AG10803 (cell line): ENCODE measurements around the gene MAPK9.

Experiments
- DNase-seq: peaks from one replicate; pipeline ENCODE4 v3.0.0; 2010; ENCODE audit warnings: low read depth
- H3K4me3 ChIP-seq: 2 replicates; pipeline ENCODE4 v1.5.1; 2011; ENCODE audit warnings: mild to moderate bottlenecking, low read length, control low read depth
- TF ChIP-seq, protein P1 (sequence below): conservative IDR thresholded peaks from 2 replicates; pipeline ENCODE4 v1.5.1; 2011; ENCODE audit warnings: mild to moderate bottlenecking, low read length, control low read depth, inconsistent platforms

The MAPK9 gene

GRCh38 chr5:180330810-180331646 is 39.1 kb upstream of the MAPK9 start:
- TF ChIP-seq, protein P1, sequence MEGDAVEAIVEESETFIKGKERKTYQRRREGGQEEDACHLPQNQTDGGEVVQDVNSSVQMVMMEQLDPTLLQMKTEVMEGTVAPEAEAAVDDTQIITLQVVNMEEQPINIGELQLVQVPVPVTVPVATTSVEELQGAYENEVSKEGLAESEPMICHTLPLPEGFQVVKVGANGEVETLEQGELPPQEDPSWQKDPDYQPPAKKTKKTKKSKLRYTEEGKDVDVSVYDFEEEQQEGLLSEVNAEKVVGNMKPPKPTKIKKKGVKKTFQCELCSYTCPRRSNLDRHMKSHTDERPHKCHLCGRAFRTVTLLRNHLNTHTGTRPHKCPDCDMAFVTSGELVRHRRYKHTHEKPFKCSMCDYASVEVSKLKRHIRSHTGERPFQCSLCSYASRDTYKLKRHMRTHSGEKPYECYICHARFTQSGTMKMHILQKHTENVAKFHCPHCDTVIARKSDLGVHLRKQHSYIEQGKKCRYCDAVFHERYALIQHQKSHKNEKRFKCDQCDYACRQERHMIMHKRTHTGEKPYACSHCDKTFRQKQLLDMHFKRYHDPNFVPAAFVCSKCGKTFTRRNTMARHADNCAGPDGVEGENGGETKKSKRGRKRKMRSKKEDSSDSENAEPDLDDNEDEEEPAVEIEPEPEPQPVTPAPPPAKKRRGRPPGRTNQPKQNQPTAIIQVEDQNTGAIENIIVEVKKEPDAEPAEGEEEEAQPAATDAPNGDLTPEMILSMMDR: no peak
- DNase-seq: peak; percentile 99
- H3K4me3 ChIP-seq: no peak overlapping the region

DNA sequence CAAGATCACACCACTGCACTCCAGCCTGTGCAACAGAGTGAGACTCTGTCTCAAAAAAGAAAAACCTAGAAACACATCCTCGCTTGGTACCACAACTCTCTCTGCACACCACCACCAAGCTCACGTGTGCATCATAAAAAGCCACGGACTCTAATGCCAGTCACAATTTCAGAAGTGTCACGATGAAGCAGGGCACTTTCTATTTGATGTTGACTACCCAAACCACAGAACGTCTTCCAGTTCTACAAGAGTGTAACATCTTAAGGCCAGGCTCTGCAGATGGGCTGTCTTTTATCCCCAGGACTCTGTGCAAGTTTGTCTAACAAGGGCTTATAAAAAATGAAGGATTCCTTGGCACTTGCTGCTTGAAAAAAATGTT is 38.4 kb upstream of the MAPK9 start:
- TF ChIP-seq, protein P1: no peak
- no peak for DNase-seq
- H3K4me3 ChIP-seq: 0 out of 2 replicates have a peak overlapping the region, but pooled peaks have one; percentile 6

DNA sequence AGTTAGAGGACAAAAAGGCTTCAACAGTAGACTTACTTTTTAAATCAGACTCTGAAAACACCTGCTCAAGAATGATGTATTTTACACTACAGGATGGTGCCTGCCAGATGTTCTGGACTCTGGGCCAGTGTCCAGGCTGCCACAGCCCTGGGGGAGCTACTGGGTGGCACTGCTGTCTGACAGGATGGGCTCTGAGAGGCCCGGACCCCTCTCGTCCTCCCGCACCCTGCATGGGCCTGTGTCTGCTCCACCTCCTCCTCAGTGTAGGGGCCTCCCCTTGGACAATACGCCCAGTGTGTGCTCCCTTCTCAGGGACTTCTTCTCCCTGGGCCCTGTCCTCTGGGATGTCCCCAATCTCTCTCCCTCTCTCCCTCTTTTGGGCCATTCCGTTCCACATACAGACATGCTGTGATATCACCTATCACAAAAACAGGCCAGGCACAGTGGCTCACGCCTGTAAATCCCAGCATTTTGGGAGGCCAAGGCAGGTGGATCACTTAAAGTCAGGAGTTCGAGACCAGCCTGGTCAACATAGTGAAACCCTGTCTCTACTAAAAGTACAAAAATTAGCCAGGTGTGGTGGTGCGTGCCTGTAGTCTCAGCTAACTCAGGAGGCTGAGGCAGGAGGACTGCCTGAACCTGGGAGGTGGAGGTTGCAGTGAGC is 37.9 kb upstream of the MAPK9 start:
- TF ChIP-seq, protein P1: no peak
- H3K4me3 ChIP-seq: no peak overlapping the region
- no peak for DNase-seq

- TF ChIP-seq, protein P1: no peak
- H3K4me3 ChIP-seq: no peak overlapping the region
- no peak for DNase-seq
Observed at GRCh38 chr5:180329138-180329435, 37.2 kb upstream of the MAPK9 start.

DNA sequence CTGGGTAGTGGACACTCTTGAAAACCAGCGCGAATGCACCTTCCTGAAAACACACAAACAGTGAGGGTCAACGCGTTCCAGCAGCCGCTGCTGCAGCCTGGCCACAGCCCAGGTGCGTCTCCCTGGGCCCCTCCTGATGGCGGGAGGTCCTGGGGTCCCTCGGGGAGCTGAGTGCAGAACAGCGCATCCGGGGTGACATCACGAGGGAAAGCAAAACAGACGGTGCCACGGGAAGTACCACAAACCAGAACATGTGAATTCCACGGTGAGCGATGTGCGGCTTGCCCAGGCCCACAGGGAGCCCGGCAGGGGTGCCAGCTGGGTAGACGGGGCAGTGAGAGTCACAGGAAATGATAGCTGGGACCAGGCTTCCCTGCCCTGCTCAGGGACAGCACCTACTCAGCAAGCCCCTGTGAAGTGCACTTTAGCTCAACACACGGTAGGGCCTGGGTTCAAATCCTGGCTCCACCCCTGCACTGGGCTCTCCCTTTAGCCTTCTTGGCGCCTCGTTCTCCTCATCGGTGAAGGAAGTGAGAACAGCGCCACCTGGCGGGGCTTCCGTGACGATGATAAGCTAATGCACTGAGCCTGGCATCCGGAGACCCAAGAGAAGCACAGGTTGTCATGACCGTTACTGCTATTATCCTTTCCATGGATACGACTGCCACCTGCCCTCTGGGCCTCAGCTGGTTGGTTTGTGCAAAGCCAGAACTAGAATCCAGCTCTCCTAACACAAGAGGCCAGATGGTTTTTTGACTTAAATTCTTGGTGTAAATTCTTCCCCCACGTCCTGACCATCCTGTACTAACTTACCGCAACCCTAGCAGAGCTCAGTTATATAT is 36.6 kb upstream of the MAPK9 start:
- TF ChIP-seq, protein P1: peak; percentile 68
- DNase-seq: peak; percentile 63
- no peak overlapping the region for H3K4me3 ChIP-seq

- DNase-seq: no peak
- H3K4me3 ChIP-seq: no peak overlapping the region
- TF ChIP-seq, protein P1: no peak
Observed at GRCh38 chr5:180326989-180327565, 35.2 kb upstream of the MAPK9 start.
